Putamen (tissue), 1 donor: Measurements from ENCODE around the gene ANKRD2.

Experiments
- DNase-seq: peaks from one replicate; pipeline ENCODE4 v3.0.0-alpha.2; 2016; ENCODE audit warnings: low spot score

Gene ANKRD2

GRCh38 chr10:97596101-97597082 is 23.8 kb downstream of the ANKRD2 start:
- no peak for DNase-seq

- DNase-seq = no peak
Observed at GRCh38 chr10:97597778-97598177, 25.2 kb downstream of the ANKRD2 start.

- no peak for DNase-seq
Observed at GRCh38 chr10:97598407-97599271, 26.1 kb downstream of the ANKRD2 start.

- DNase-seq = no peak
Observed at GRCh38 chr10:97599272-97599619, 26.7 kb downstream of the ANKRD2 start.

- no peak for DNase-seq
Observed at GRCh38 chr10:97600616-97601015, 28.0 kb downstream of the ANKRD2 start.

- no peak for DNase-seq
Observed at GRCh38 chr10:97601268-97602215, 29.0 kb downstream of the ANKRD2 start.

GRCh38 chr10:97607095-97607636 is 34.6 kb downstream of the ANKRD2 start:
- peak; percentile 39 for DNase-seq

- DNase-seq = no peak
Observed at GRCh38 chr10:97608991-97609561, 36.5 kb downstream of the ANKRD2 start.

- no peak for DNase-seq
Observed at GRCh38 chr10:97611473-97611872, 38.9 kb downstream of the ANKRD2 start.

GRCh38 chr10:97612386-97612785 is 39.8 kb downstream of the ANKRD2 start:
- DNase-seq = no peak

- no peak for DNase-seq
Observed at GRCh38 chr10:97618285-97618684, 45.7 kb downstream of the ANKRD2 start.

- no peak for DNase-seq
Observed at GRCh38 chr10:97618733-97619132, 46.2 kb downstream of the ANKRD2 start.

- DNase-seq = no peak
Observed at GRCh38 chr10:97623277-97623676, 50.7 kb downstream of the ANKRD2 start.

GRCh38 chr10:97627731-97628130 is 55.2 kb downstream of the ANKRD2 start:
- DNase-seq = no peak

GRCh38 chr10:97628228-97628627 is 55.6 kb downstream of the ANKRD2 start:
- DNase-seq = no peak

- DNase-seq = no peak
Observed at GRCh38 chr10:97629289-97629688, 56.7 kb downstream of the ANKRD2 start.

GRCh38 chr10:97631098-97631497 is 58.5 kb downstream of the ANKRD2 start:
- no peak for DNase-seq

GRCh38 chr10:97632949-97633884 is 60.6 kb downstream of the ANKRD2 start, which contains the start of gene MORN4:
MORN4 (minus strand) TSS chr10:97633500; CDS start chr10:97619653, 13,847 bp downstream.
- peak; percentile 93 for DNase-seq
